RKO (cell line): ENCODE results near the gene HSPB8.
A peak's percentile ranks its signal among the peaks of the same experiment; 100 is the strongest.

Experiments used
- DNase-seq: peaks from one replicate; pipeline ENCODE4 v3.0.0-alpha.2; 2016; ENCODE audit warnings: low spot score

The HSPB8 gene

GRCh38 chr12:119171291-119171690 lies 7.4 kb upstream of the HSPB8 start:
- no peak for DNase-seq

GRCh38 chr12:119171691-119172425 lies 6.9 kb upstream of the HSPB8 start:
- DNase-seq: no peak

- no peak for DNase-seq
These were observed 3.6 kb upstream of the HSPB8 start for GRCh38 chr12:119175081-119175480.

- peak; percentile 64 for DNase-seq
These were observed 2.3 kb upstream of the HSPB8 start for GRCh38 chr12:119176267-119177055.

- no peak for DNase-seq
These were observed 1.7 kb upstream of the HSPB8 start for GRCh38 chr12:119177056-119177325.

- no peak for DNase-seq
These were observed 879 bp upstream of the HSPB8 start for GRCh38 chr12:119177724-119178380.

GRCh38 chr12:119179335-119180021 lies 747 bp downstream of the HSPB8 start:
- DNase-seq: peak; percentile 2

- DNase-seq: no peak
These were observed 1.8 kb downstream of the HSPB8 start for GRCh38 chr12:119180380-119181040.

- no peak for DNase-seq
These were observed 2.5 kb downstream of the HSPB8 start for GRCh38 chr12:119181202-119181601.

GRCh38 chr12:119181944-119182343 lies 3.2 kb downstream of the HSPB8 start:
- no peak for DNase-seq

- DNase-seq: no peak
These were observed 4.2 kb downstream of the HSPB8 start for GRCh38 chr12:119182701-119183493.

GRCh38 chr12:119183942-119184695 lies 5.4 kb downstream of the HSPB8 start:
- DNase-seq: no peak

GRCh38 chr12:119195256-119195655 lies 16.5 kb downstream of the HSPB8 start:
- no peak for DNase-seq

GRCh38 chr12:119198440-119198839 lies 19.7 kb downstream of the HSPB8 start:
- no peak for DNase-seq

GRCh38 chr12:119200601-119201000 lies 21.9 kb downstream of the HSPB8 start:
- DNase-seq: no peak

GRCh38 chr12:119201789-119202543 lies 23.2 kb downstream of the HSPB8 start:
- DNase-seq: no peak

- no peak for DNase-seq
These were observed 23.8 kb downstream of the HSPB8 start for GRCh38 chr12:119202544-119202943.

- no peak for DNase-seq
These were observed 25.4 kb downstream of the HSPB8 start for GRCh38 chr12:119204131-119204530.

GRCh38 chr12:119204671-119205285 lies 26.0 kb downstream of the HSPB8 start:
- DNase-seq: no peak
